Glutamatergic neuron (in vitro differentiated cells): ENCODE results near the gene SORBS2. TPM values are rescaled to one million over a fixed set of nuclear protein-coding genes. Genes with fewer than 3 reads are reported as not detected.
A peak's percentile ranks its signal among the peaks of the same experiment; 100 is the strongest.
"Not testable (repeated sequence)": the region's sequence is repeated elsewhere in the genome, so short reads cannot be mapped to it uniquely, and the experiment has no call there.

Source experiments
- DNase-seq: peaks from one replicate; pipeline ENCODE4 v3.0.0; 2022
- H3K27ac Mint-ChIP-seq: one replicate; pipeline ENCODE4 v1.8.0; 2020; ENCODE audit warnings: mild to moderate bottlenecking, mixed read lengths, inconsistent platforms; ENCODE audit not compliant: unreplicated experiment
- H3K27me3 Mint-ChIP-seq: one replicate; pipeline ENCODE4 v1.8.0; 2020; ENCODE audit warnings: mild to moderate bottlenecking, moderate library complexity, mixed read lengths, inconsistent platforms; ENCODE audit not compliant: unreplicated experiment
- H3K36me3 Mint-ChIP-seq: one replicate; pipeline ENCODE4 v1.8.0; 2020; ENCODE audit warnings: mild to moderate bottlenecking, mixed read lengths, inconsistent platforms; ENCODE audit not compliant: unreplicated experiment
- H3K4me1 Mint-ChIP-seq: one replicate; pipeline ENCODE4 v1.8.0; 2020; ENCODE audit warnings: mild to moderate bottlenecking, low read depth, mixed read lengths, inconsistent platforms; ENCODE audit not compliant: unreplicated experiment
- H3K4me3 Mint-ChIP-seq: one replicate; pipeline ENCODE4 v1.8.0; 2020; ENCODE audit warnings: mild to moderate bottlenecking, mixed read lengths, inconsistent platforms; ENCODE audit not compliant: unreplicated experiment
- H3K9me3 Mint-ChIP-seq: one replicate; pipeline ENCODE4 v1.8.0; 2020; ENCODE audit warnings: mild to moderate bottlenecking, moderate library complexity, mixed read lengths, inconsistent platforms; ENCODE audit not compliant: unreplicated experiment
- total RNA-seq: library from RNA; stranded (reverse); fragmentation: NEBNext Ultra II Directional; extraction: Animal tissue kit (Norgen Biotek cat#: 25700); gene quantifications from one replicate; pipeline ENCODE4 v1.2.1, GENCODE V29; 2021; ENCODE audit not compliant: unreplicated experiment
- TF ChIP-seq, protein P1 (sequence below): fragments of 200-600 bp; sonication (generic); IDR thresholded peaks from one replicate; pipeline ENCODE4 v1.5.0; 2021; ENCODE audit not compliant: partially characterized antibody, unreplicated experiment

Gene SORBS2
- total RNA-seq, 1 donor from 2014 or later, result 95.5 TPM

DNA sequence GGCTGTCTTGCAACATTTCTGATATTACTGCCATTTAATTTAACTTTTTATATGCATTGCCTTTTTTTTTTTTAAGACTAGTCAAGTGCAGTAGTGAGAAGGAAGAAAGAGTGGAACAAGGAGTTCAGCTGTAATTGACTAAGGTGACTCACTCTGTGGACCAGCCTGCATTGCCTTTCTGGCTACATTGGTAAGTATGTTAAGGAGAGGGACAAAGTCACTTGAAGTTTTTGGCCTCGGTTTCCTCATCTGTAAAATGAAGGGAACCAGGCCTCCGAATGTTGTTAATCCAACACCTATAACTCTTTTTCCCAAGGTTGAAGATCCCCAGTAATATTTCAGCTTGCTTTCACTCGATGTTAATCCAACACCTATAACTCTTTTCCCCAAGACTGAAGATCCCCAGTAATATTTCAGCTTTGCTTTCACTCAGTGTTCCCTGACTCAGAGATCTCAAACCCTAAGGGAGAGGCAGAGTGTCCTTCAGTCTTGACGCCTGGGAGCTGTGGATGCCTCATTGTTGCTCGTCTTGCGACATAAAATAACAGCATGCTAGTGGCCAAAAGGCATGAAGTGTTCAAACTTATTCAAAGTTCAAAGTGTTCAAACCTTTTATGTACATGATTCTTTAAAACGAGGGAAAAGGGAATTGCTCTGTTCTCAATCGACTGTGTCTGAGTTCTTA is 102.0 kb downstream of the SORBS2 start:
- H3K9me3 Mint-ChIP-seq, result no peaks in the 10 kb centered on the region
- peaks cover 14% of the 10 kb centered on the region for H3K4me1 Mint-ChIP-seq
- peaks cover 15% of the 10 kb centered on the region for H3K36me3 Mint-ChIP-seq
- TF ChIP-seq, protein P1, sequence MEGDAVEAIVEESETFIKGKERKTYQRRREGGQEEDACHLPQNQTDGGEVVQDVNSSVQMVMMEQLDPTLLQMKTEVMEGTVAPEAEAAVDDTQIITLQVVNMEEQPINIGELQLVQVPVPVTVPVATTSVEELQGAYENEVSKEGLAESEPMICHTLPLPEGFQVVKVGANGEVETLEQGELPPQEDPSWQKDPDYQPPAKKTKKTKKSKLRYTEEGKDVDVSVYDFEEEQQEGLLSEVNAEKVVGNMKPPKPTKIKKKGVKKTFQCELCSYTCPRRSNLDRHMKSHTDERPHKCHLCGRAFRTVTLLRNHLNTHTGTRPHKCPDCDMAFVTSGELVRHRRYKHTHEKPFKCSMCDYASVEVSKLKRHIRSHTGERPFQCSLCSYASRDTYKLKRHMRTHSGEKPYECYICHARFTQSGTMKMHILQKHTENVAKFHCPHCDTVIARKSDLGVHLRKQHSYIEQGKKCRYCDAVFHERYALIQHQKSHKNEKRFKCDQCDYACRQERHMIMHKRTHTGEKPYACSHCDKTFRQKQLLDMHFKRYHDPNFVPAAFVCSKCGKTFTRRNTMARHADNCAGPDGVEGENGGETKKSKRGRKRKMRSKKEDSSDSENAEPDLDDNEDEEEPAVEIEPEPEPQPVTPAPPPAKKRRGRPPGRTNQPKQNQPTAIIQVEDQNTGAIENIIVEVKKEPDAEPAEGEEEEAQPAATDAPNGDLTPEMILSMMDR, result no peak
- H3K27me3 Mint-ChIP-seq, result peaks cover 7% of the 10 kb centered on the region
- H3K27ac Mint-ChIP-seq, result peak overlapping the region; percentile 20
- DNase-seq, result no peak
- H3K4me3 Mint-ChIP-seq, result no peak overlapping the region

DNA sequence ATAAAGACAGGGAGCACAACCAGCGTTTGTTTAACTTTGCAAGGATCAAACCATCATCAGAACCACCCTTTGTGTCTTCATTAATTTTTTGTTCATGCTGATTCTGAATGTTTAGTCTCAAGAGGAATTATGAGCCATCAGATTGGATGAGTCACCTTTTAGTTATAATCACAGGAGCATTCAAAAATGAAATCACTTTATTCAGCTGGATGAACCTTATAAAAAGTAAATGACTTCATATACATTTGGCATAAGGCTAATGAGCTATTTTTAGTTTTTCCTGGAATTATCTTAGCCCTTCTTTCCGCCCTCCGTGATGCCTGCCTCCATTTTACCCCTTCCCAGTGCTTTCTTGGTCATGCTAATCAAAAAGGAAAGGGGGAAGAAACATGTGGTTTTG is 103.6 kb downstream of the SORBS2 start:
- Mint-ChIP-seq H3K9me3 (no peaks in the 10 kb centered on the region), H3K4me3 (no peak overlapping the region), H3K4me1 (peaks cover 14% of the 10 kb centered on the region), H3K27ac (no peak overlapping the region), H3K36me3 (peaks cover 15% of the 10 kb centered on the region), H3K27me3 (peaks cover 7% of the 10 kb centered on the region)
- TF ChIP-seq, protein P1, result no peak
- no peak for DNase-seq

DNA sequence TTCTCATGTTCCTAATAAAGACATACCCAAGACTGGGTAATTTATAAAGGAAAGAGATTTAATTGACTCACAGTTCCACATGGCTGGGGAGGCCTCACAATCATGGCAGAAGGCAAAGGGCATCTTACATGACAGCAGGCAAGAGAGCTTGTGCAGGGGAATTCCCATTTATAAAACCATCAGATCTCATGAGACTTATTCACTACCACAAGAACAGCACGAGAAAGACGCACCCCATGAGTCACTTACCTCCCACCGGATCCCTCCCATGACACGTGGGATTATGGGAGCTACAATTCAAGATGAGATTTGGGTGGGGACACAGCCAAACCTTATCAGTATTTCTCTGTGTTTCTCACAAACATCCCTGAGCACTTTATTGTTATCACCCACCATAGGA is 104.4 kb downstream of the SORBS2 start:
- H3K4me3 Mint-ChIP-seq, H3K9me3 Mint-ChIP-seq, DNase-seq, H3K27me3 Mint-ChIP-seq: not testable (repeated sequence)
- Mint-ChIP-seq H3K36me3 (peaks cover 15% of the 10 kb centered on the region), H3K4me1 (peaks cover 14% of the 10 kb centered on the region), H3K27ac (peak overlapping the region; percentile 54)

DNA sequence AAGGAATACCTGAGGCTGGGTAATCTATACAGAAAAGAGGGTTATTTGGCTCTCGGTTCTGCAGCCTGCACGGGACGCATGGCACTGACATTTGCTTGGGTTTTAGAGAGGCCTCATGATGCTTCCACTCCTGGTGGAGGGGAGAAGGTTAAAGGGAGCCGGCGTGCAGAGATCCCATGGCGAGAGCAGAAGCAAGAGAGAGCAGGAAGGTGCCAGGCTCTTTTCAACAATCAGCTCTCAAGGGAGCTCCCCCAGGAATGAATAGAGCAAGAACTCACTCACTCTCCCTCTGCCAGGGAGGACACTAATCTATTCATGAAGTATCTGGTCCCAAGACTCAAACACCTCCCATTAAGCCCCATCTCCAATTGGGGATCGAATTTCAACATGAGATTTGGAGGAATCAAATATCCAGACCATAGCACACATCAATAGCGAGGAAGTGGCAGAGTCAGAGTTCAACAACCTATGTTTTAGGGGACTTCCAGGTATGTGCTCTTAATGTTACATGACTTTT is 109.8 kb downstream of the SORBS2 start:
- Mint-ChIP-seq H3K4me1 (peaks cover 26% of the 10 kb centered on the region), H3K36me3 (peaks cover 6% of the 10 kb centered on the region), H3K27me3 (no peaks in the 10 kb centered on the region), H3K27ac (peak overlapping the region; percentile 38), H3K4me3 (peak overlapping the region; percentile 15), H3K9me3 (peaks cover 2% of the 10 kb centered on the region)
- DNase-seq, result no peak
- TF ChIP-seq, protein P1, result no peak

DNA sequence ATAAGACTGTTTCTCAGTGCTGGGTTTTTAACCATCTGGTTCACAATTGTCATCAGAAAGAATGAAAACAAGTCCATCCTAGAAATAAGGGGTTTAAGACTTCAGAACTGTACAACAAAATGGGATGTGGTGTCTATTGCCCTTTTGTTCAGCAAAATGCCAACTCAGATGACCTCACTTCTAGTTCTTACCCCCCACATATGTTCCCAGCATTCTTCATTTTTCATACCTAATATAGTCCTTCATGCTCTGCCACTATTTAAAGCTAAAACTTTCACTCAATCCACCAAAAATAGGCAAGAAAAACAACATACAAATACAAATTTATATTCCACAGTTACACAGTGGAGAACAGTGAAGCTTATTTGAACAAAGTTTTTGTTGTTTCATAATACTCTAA is 111.4 kb downstream of the SORBS2 start:
- DNase-seq, result no peak
- H3K9me3 Mint-ChIP-seq, result peaks cover 2% of the 10 kb centered on the region
- no peak overlapping the region for H3K4me3 Mint-ChIP-seq
- H3K4me1 Mint-ChIP-seq, result peaks cover 26% of the 10 kb centered on the region
- H3K27ac Mint-ChIP-seq, result no peak overlapping the region
- no peaks in the 10 kb centered on the region for H3K27me3 Mint-ChIP-seq
- peaks cover 6% of the 10 kb centered on the region for H3K36me3 Mint-ChIP-seq
- TF ChIP-seq, protein P1, result no peak
